AG10803 (cell line): ENCODE results near the gene AP3D1.

ENCODE experiments used
- DNase-seq: peaks from one replicate; pipeline ENCODE4 v3.0.0; 2010; ENCODE audit warnings: low read depth
- H3K4me3 ChIP-seq: 2 replicates; pipeline ENCODE4 v1.5.1; 2011; ENCODE audit warnings: mild to moderate bottlenecking, low read length, control low read depth
- CTCF ChIP-seq: conservative IDR thresholded peaks from 2 replicates; pipeline ENCODE4 v1.5.1; 2011; ENCODE audit warnings: mild to moderate bottlenecking, low read length, control low read depth, inconsistent platforms

Gene AP3D1

GRCh38 chr19:2140138-2140569 is 11.2 kb downstream of the AP3D1 start:
- no peak overlapping the region for H3K4me3 ChIP-seq
- TF ChIP-seq CTCF: no peak
- DNase-seq: no peak

- TF ChIP-seq CTCF: no peak
- H3K4me3 ChIP-seq: no peak overlapping the region
- no peak for DNase-seq
These were observed 11.8 kb downstream of the AP3D1 start for GRCh38 chr19:2139385-2140137.

GRCh38 chr19:2138061-2138728 is 13.2 kb downstream of the AP3D1 start:
- TF ChIP-seq CTCF: no peak
- no peak for DNase-seq
- no peak overlapping the region for H3K4me3 ChIP-seq

GRCh38 chr19:2136796-2137195 is 14.6 kb downstream of the AP3D1 start:
- no peak for DNase-seq
- H3K4me3 ChIP-seq: no peak overlapping the region
- TF ChIP-seq CTCF: no peak

GRCh38 chr19:2135474-2136402 is 15.6 kb downstream of the AP3D1 start:
- DNase-seq: no peak
- H3K4me3 ChIP-seq: no peak overlapping the region
- TF ChIP-seq CTCF: no peak

GRCh38 chr19:2132731-2133490 is 18.5 kb downstream of the AP3D1 start:
- no peak overlapping the region for H3K4me3 ChIP-seq
- TF ChIP-seq CTCF: no peak
- DNase-seq: no peak
